SK-N-SH treated with all-trans-retinoic acid at 6 μM for 48 hours (cell line): ENCODE measurements around the gene HRH1.

Experiments
- ATAC-seq: fragments of 200-7000 bp; cut with Tn5 transposase; 3 replicates; pipeline ENCODE4 v1.9.1; 2020; ENCODE audit warnings: mild to moderate bottlenecking, moderate library complexity
- ARNTL ChIP-seq: fragments of 450-650 bp; formaldehyde crosslinking; IDR thresholded peaks from 2 replicates; pipeline ENCODE4 v1.5.0; 2020; ENCODE audit warnings: low read depth, mild to moderate bottlenecking, moderate library complexity, borderline replicate concordance
- CSDC2 ChIP-seq: fragments of 250-450 bp; sonication (Bioruptor Pico); IDR thresholded peaks from 2 replicates; pipeline ENCODE4 v1.5.0; 2020; ENCODE audit warnings: mild to moderate bottlenecking, moderate library complexity
- ESRRG ChIP-seq: fragments of 250-450 bp; sonication (Bioruptor Pico); IDR thresholded peaks from 2 replicates; pipeline ENCODE4 v1.6.1; 2021; ENCODE audit warnings: mild to moderate bottlenecking
- GLIS3 ChIP-seq: fragments of 250-450 bp; sonication (Bioruptor Pico); IDR thresholded peaks from 2 replicates; pipeline ENCODE4 v1.5.0; 2020; ENCODE audit warnings: mild to moderate bottlenecking, moderate library complexity
- ISL1 ChIP-seq: fragments of 250-450 bp; sonication (Bioruptor Pico); IDR thresholded peaks from 2 replicates; pipeline ENCODE4 v2.1.2; 2022; ENCODE audit warnings: mild to moderate bottlenecking, moderate library complexity
- OSR1 ChIP-seq: fragments of 250-450 bp; sonication (Bioruptor Pico); IDR thresholded peaks from 2 replicates; pipeline ENCODE4 v1.8.0; 2022; ENCODE audit warnings: moderate library complexity, mild to moderate bottlenecking, inconsistent platforms
- PATZ1 ChIP-seq: fragments of 250-450 bp; sonication (Bioruptor Pico); IDR thresholded peaks from 2 replicates; pipeline ENCODE4 v1.8.0; 2020; ENCODE audit warnings: mild to moderate bottlenecking, moderate library complexity, borderline replicate concordance
- POU6F1 ChIP-seq: fragments of 250-450 bp; sonication (Bioruptor Pico); IDR thresholded peaks from 2 replicates; pipeline ENCODE4 v1.8.0; 2021; ENCODE audit warnings: low read depth, mild to moderate bottlenecking, moderate library complexity, borderline replicate concordance
- PPARA ChIP-seq: fragments of 250-450 bp; sonication (Bioruptor Pico); IDR thresholded peaks from 2 replicates; pipeline ENCODE4 v1.5.0; 2020; ENCODE audit warnings: mild to moderate bottlenecking, borderline replicate concordance
- RARB ChIP-seq: fragments of 250-450 bp; sonication (Bioruptor Pico); IDR thresholded peaks from 2 replicates; pipeline ENCODE4 v1.8.0; 2021; ENCODE audit warnings: mild to moderate bottlenecking, moderate library complexity
- TCF4 ChIP-seq: fragments of 250-450 bp; sonication (Bioruptor Pico); IDR thresholded peaks from 2 replicates; pipeline ENCODE4 v1.8.0; 2021; ENCODE audit warnings: mild to moderate bottlenecking, moderate library complexity, borderline replicate concordance
- TSHZ2 ChIP-seq: fragments of 250-450 bp; sonication (Bioruptor Pico); IDR thresholded peaks from 2 replicates; pipeline ENCODE4 v1.5.0; 2020; ENCODE audit warnings: mild to moderate bottlenecking, moderate library complexity
- ZC3H10 ChIP-seq: fragments of 250-450 bp; sonication (Bioruptor Pico); IDR thresholded peaks from 2 replicates; pipeline ENCODE4 v1.5.1; 2021; ENCODE audit warnings: mild to moderate bottlenecking, moderate library complexity
- ZFP3 ChIP-seq: fragments of 250-450 bp; sonication (Bioruptor Pico); IDR thresholded peaks from 2 replicates; pipeline ENCODE4 v1.5.0; 2020; ENCODE audit warnings: mild to moderate bottlenecking, moderate library complexity
- ZNF565 ChIP-seq: fragments of 450-650 bp; formaldehyde crosslinking; conservative IDR thresholded peaks from 2 replicates; pipeline ENCODE4 v1.5.0; 2020; ENCODE audit warnings: low read depth, mild to moderate bottlenecking, moderate library complexity
- ZNF70 ChIP-seq: fragments of 450-650 bp; formaldehyde crosslinking; IDR thresholded peaks from 2 replicates; pipeline ENCODE4 v1.5.0; 2020; ENCODE audit warnings: mild to moderate bottlenecking, moderate library complexity
- TF ChIP-seq, protein P1 (sequence below): fragments of 250-450 bp; sonication (Bioruptor Pico); IDR thresholded peaks from 2 replicates; pipeline ENCODE4 v1.5.1; 2020; ENCODE audit warnings: low read depth, mild to moderate bottlenecking, moderate library complexity
- TF ChIP-seq, protein P2 (sequence below): fragments of 250-450 bp; sonication (Bioruptor Pico); IDR thresholded peaks from 2 replicates; pipeline ENCODE4 v1.5.1; 2021; ENCODE audit warnings: mild to moderate bottlenecking, moderate library complexity

Gene HRH1

DNA sequence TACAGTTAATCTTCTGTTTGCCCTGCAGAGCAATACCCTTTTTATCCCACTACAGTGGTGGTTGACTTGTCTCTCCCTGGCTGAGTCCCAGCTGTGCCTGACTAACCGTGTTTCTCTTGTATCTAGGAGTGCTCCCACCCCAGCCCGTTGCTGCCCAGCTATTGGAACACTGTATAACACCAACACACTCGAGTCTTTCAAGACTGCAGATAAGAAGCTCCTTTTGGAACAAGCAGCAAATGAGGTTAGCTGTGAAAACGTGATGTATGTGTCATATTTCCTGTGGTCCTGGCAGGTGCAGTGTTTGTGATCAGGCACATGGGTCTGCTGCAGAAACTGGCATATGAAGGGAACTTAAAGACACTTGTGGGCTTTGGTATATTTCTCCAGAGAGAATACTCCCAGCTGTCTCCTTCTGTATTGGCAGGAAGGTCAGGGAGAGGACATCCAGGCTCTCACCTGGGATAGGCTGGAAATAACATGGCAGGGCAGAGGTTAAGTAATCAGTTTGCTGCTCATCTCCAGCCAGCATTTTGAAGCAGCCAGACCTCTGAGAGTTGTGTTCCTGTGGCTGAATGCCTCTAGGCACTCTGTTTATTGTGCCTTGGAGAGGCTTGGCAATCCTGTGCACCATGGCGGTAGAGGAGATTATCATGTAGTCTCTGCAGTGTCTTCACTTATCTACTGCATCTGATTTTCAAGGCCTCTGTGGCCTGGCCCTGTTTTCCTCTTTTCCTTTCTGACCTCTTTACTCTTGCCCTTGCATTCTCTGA, 152.7 kb downstream of the HRH1 start:
- TF ChIP-seq ESRRG (CRISPR knock-in tag) (no peak), ARNTL (CRISPR knock-in tag) (no peak), OSR1 (CRISPR knock-in tag) (no peak), CSDC2 (CRISPR knock-in tag) (no peak), TCF4 (CRISPR knock-in tag) (no peak), ZFP3 (CRISPR knock-in tag) (no peak), PPARA (CRISPR knock-in tag) (no peak), PATZ1 (CRISPR knock-in tag) (no peak), TSHZ2 (CRISPR knock-in tag) (no peak), POU6F1 (no peak)
- TF ChIP-seq, protein P1, sequence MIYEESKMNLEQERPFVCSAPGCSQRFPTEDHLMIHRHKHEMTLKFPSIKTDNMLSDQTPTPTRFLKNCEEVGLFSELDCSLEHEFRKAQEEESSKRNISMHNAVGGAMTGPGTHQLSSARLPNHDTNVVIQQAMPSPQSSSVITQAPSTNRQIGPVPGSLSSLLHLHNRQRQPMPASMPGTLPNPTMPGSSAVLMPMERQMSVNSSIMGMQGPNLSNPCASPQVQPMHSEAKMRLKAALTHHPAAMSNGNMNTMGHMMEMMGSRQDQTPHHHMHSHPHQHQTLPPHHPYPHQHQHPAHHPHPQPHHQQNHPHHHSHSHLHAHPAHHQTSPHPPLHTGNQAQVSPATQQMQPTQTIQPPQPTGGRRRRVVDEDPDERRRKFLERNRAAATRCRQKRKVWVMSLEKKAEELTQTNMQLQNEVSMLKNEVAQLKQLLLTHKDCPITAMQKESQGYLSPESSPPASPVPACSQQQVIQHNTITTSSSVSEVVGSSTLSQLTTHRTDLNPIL (CRISPR knock-in tag): no peak
- TF ChIP-seq, protein P2, sequence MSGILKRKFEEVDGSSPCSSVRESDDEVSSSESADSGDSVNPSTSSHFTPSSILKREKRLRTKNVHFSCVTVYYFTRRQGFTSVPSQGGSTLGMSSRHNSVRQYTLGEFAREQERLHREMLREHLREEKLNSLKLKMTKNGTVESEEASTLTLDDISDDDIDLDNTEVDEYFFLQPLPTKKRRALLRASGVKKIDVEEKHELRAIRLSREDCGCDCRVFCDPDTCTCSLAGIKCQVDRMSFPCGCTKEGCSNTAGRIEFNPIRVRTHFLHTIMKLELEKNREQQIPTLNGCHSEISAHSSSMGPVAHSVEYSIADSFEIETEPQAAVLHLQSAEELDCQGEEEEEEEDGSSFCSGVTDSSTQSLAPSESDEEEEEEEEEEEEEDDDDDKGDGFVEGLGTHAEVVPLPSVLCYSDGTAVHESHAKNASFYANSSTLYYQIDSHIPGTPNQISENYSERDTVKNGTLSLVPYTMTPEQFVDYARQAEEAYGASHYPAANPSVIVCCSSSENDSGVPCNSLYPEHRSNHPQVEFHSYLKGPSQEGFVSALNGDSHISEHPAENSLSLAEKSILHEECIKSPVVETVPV (CRISPR knock-in tag): no peak
- no peak for ATAC-seq

DNA sequence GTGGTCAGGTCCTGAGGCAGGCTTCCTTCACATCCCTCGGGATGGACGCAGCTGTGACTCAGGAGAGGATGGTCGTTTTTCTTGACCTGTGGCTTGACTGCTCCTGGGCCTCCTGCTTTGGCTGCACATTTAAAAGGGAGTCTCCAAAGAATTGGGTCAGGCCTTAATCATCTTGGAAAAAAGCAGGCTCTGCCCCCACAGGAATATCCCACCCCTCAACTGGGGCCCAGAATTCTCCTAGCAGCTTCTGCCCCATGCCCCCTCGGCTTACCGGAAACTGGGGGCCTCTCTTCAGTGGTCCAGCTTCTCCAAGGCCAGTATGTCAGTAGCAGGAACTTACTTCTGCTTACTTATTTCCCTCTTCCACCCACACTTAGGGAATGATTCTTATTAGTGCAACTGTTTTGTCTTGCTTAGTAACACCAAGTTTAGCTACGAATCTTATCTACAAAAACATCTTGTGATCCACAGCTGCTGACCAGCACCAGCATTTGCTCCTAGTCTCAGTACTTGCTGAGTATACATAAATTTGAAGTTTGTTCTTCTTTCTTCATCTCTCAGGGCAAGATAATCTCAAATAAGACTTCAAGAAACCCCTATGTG, 153.6 kb downstream of the HRH1 start:
- TF ChIP-seq, protein P2 (CRISPR knock-in tag): no peak
- ATAC-seq: no peak

GRCh38 chr3:11310258-11310657, 156.0 kb downstream of the HRH1 start:
- no peak for ATAC-seq
- TF ChIP-seq POU6F1: no peak
- TF ChIP-seq, protein P2 (CRISPR knock-in tag): no peak
- no peak for TF ChIP-seq GLIS3 (CRISPR knock-in tag)
- TF ChIP-seq ZNF70 (CRISPR knock-in tag): no peak
- TF ChIP-seq ZC3H10: no peak
- TF ChIP-seq TCF4 (CRISPR knock-in tag): no peak
- no peak for TF ChIP-seq RARB (CRISPR knock-in tag)
- TF ChIP-seq, protein P1 (CRISPR knock-in tag): no peak
- no peak for TF ChIP-seq ISL1 (CRISPR knock-in tag)
- no peak for TF ChIP-seq ZNF565 (CRISPR knock-in tag)
